Mesenchymal stem cell (in vitro differentiated cells and primary cell): ENCODE data around the gene ZNF185.

Experiments
- DNase-seq: peaks from one replicate; pipeline ENCODE4 v3.0.0-alpha.2; 2013
- H2AFZ ChIP-seq: one replicate; pipeline ENCODE4 v1.6.1; 2013; ENCODE audit warnings: low read depth, mild to moderate bottlenecking, control low read depth, inconsistent platforms, low read length, moderate library complexity
- H2AK5ac ChIP-seq: 2 replicates; pipeline ENCODE4 v1.6.1; 2013; ENCODE audit warnings: low read length, moderate library complexity, mild to moderate bottlenecking, inconsistent platforms; ENCODE audit not compliant: severe bottlenecking
- H2BK120ac ChIP-seq: one replicate; pipeline ENCODE4 v1.6.1; 2013; ENCODE audit warnings: low read depth, mild to moderate bottlenecking, inconsistent platforms, low read length, moderate library complexity
- H2BK12ac ChIP-seq, 2 experiments: one replicate each; pipeline ENCODE4 v1.6.1; 2013; ENCODE audit warnings: inconsistent platforms in 2 of 2, low read length in 2 of 2, mild to moderate bottlenecking in 2 of 2, moderate library complexity in 2 of 2, control low read depth in 1 of 2
- H2BK15ac ChIP-seq: one replicate; pipeline ENCODE4 v1.6.1; 2013; ENCODE audit warnings: mild to moderate bottlenecking, low read depth, inconsistent platforms; ENCODE audit not compliant: poor library complexity, severe bottlenecking
- H2BK5ac ChIP-seq: 2 replicates; pipeline ENCODE4 v1.6.1; 2013; ENCODE audit warnings: low read depth, mild to moderate bottlenecking, low read length, control low read depth, inconsistent platforms; ENCODE audit not compliant: poor library complexity, severe bottlenecking
- H3K14ac ChIP-seq, 2 experiments: one replicate each; pipeline ENCODE4 v1.6.1; 2013; ENCODE audit warnings: inconsistent platforms in 2 of 2, low read length in 2 of 2, control low read depth in 1 of 2, mild to moderate bottlenecking in 1 of 2, moderate library complexity in 1 of 2
- H3K18ac ChIP-seq, 2 experiments: one replicate each; pipeline ENCODE4 v1.6.1; 2013; ENCODE audit warnings: inconsistent platforms in 2 of 2, low read length in 2 of 2, control low read depth in 1 of 2, low read depth in 1 of 2, mild to moderate bottlenecking in 1 of 2
- H3K23ac ChIP-seq, 2 experiments: one replicate each; pipeline ENCODE4 v1.6.1; 2013; ENCODE audit warnings: inconsistent platforms in 2 of 2, low read length in 2 of 2, mild to moderate bottlenecking in 2 of 2, moderate library complexity in 2 of 2, control low read depth in 1 of 2
- H3K27ac ChIP-seq: 2 replicates; pipeline ENCODE4 v1.5.1; 2013; ENCODE audit warnings: mild to moderate bottlenecking, moderate library complexity, low read length, control low read depth, inconsistent platforms; ENCODE audit not compliant: poor library complexity, severe bottlenecking
- H3K27me3 ChIP-seq, 2 experiments: 2 replicates each; pipeline versions ENCODE4 v1.6.1 to v1.7.0; 2013; ENCODE audit warnings: low read length in 2 of 2, mild to moderate bottlenecking in 2 of 2, moderate library complexity in 2 of 2, control low read depth in 1 of 2, inconsistent platforms in 1 of 2; ENCODE audit not compliant: control insufficient read depth in 1 of 2, insufficient read depth in 1 of 2
- H3K36me3 ChIP-seq, 2 experiments: 2 replicates each; pipeline versions ENCODE4 v1.6.1 to v1.7.0; 2013; ENCODE audit warnings: low read length in 2 of 2, control low read depth in 1 of 2, inconsistent platforms in 1 of 2, low read depth in 1 of 2, mild to moderate bottlenecking in 1 of 2; ENCODE audit not compliant: insufficient read depth in 2 of 2, control insufficient read depth in 1 of 2
- H3K4ac ChIP-seq, 2 experiments: one replicate each; pipeline ENCODE4 v1.6.1; 2013; ENCODE audit warnings: inconsistent platforms in 2 of 2, low read length in 2 of 2, mild to moderate bottlenecking in 2 of 2, moderate library complexity in 2 of 2, control low read depth in 1 of 2, low read depth in 1 of 2
- H3K4me1 ChIP-seq: 2 replicates; pipeline ENCODE4 v1.6.1; 2013; ENCODE audit warnings: low read depth, low read length, control low read depth; ENCODE audit not compliant: control insufficient read depth, insufficient read depth
- H3K4me2 ChIP-seq: 2 replicates; pipeline ENCODE4 v1.6.1; 2013; ENCODE audit warnings: low read length, mild to moderate bottlenecking, inconsistent platforms; ENCODE audit not compliant: poor library complexity, severe bottlenecking
- H3K4me3 ChIP-seq, 2 experiments: 2 replicates each; pipeline versions ENCODE4 v1.5.1 to v1.7.0; 2013; ENCODE audit warnings: low read length in 2 of 2, mild to moderate bottlenecking in 2 of 2, control low read depth in 1 of 2, low read depth in 1 of 2; ENCODE audit not compliant: insufficient read depth in 1 of 2
- H3K79me1 ChIP-seq: replicated peaks from 2 replicates; pipeline ENCODE4 v1.6.1; 2013; ENCODE audit warnings: mild to moderate bottlenecking, control low read depth, low read length, inconsistent platforms; ENCODE audit not compliant: poor library complexity, severe bottlenecking
- H3K9ac ChIP-seq: 2 replicates; pipeline ENCODE4 v1.7.0; 2013; ENCODE audit warnings: mild to moderate bottlenecking, low read length, moderate library complexity
- H3K9me3 ChIP-seq: 2 replicates; pipeline ENCODE4 v1.7.0; 2013; ENCODE audit warnings: mild to moderate bottlenecking, low read length; ENCODE audit not compliant: control insufficient read depth
- H4K8ac ChIP-seq: one replicate; pipeline ENCODE4 v1.6.1; 2013; ENCODE audit warnings: inconsistent platforms, mild to moderate bottlenecking, low read length, moderate library complexity
- H4K91ac ChIP-seq: one replicate; pipeline ENCODE4 v1.6.1; 2013; ENCODE audit warnings: mild to moderate bottlenecking, low read length, inconsistent platforms
- WGBS: methylation state at CpG from one replicate; pipeline ENCODE4 v1.1.7; 2013; ENCODE audit warnings: mixed read lengths; 5-methylcytosine and 5-hydroxymethylcytosine counted together

ZNF185 gene

GRCh38 chrX:152913346-152913745 lies 15.5 kb downstream of the ZNF185 start:
- Histone ChIP-seq H3K4me1 (peaks cover 14% of the 10 kb centered on the region), H4K91ac (no peak overlapping the region), H4K8ac (no peak overlapping the region), H3K79me1 (peaks cover 2% of the 10 kb centered on the region), H3K9me3 (no peaks in the 10 kb centered on the region), H2AK5ac (no peak overlapping the region), H2BK120ac (no peak overlapping the region), H3K4me2 (no peak overlapping the region), H3K9ac (no peak overlapping the region), H3K23ac (no peak overlapping the region), H2BK5ac (no peak overlapping the region), H2BK12ac (no peak overlapping the region), H3K18ac (no peak overlapping the region), H3K14ac (no peak overlapping the region), H2BK15ac (no peak overlapping the region), H3K4ac (no peak overlapping the region), H3K36me3 (peaks cover 0 to 19% of the 10 kb centered on the region in 2 experiments), H3K4me3 (no peak overlapping the region), H3K27ac (no peak overlapping the region), H3K27me3 (peaks cover 0 to 34% of the 10 kb centered on the region in 2 experiments), H2AFZ (no peak overlapping the region)
- WGBS: 88% methylated on average over 9 of the region's 10 CpGs
- DNase-seq: no peak

- H3K79me1 ChIP-seq: peaks cover 2% of the 10 kb centered on the region
- 96% methylated on average over 6 of the region's 6 CpGs for WGBS
Observed at GRCh38 chrX:152913910-152914309, 16.0 kb downstream of the ZNF185 start.

GRCh38 chrX:152915541-152916241 lies 17.8 kb downstream of the ZNF185 start:
- no peak overlapping the region for H2AFZ ChIP-seq
- H4K8ac ChIP-seq: peak overlapping the region; percentile 64
- DNase-seq: peak; percentile 71
- H3K18ac ChIP-seq: peak overlapping the region; percentile 26 to 79
- no peak overlapping the region for H4K91ac ChIP-seq
- WGBS: 23% methylated on average over 11 of the region's 13 CpGs
- peaks cover 0 to 49% of the 10 kb centered on the region in 2 experiments for H3K27me3 ChIP-seq
- H3K79me1 ChIP-seq: no peaks in the 10 kb centered on the region
- H3K14ac ChIP-seq: no peak overlapping the region
- peaks cover 14% of the 10 kb centered on the region for H3K4me1 ChIP-seq
- H2BK5ac ChIP-seq: no peak overlapping the region
- no peak overlapping the region for H3K4me2 ChIP-seq
- peak overlapping the region; percentile 49 for H3K9ac ChIP-seq
- no peak overlapping the region for H2AK5ac ChIP-seq
- H3K36me3 ChIP-seq: peaks cover 0 to 36% of the 10 kb centered on the region in 2 experiments
- H3K23ac ChIP-seq: no peak overlapping the region
- no peak overlapping the region for H3K27ac ChIP-seq
- no peak overlapping the region for H2BK15ac ChIP-seq
- H2BK120ac ChIP-seq: no peak overlapping the region
- H3K4me3 ChIP-seq: no peak overlapping the region
- peak overlapping the region in 1 of 2 experiments; percentile 50 for H3K4ac ChIP-seq
- H2BK12ac ChIP-seq: peak overlapping the region in 1 of 2 experiments; percentile 57
- no peaks in the 10 kb centered on the region for H3K9me3 ChIP-seq

More at GRCh38 chrX:152913910-152914309, 16.0 kb downstream of the ZNF185 start:
- Histone ChIP-seq H3K27me3 (peaks cover 0 to 39% of the 10 kb centered on the region in 2 experiments), H2BK12ac (no peak overlapping the region), H3K4me1 (peaks cover 14% of the 10 kb centered on the region), H3K23ac (no peak overlapping the region), H4K91ac (no peak overlapping the region), H3K4ac (no peak overlapping the region), H2BK5ac (no peak overlapping the region), H2BK15ac (no peak overlapping the region), H3K9ac (no peak overlapping the region), H3K27ac (no peak overlapping the region), H3K36me3 (peaks cover 0 to 20% of the 10 kb centered on the region in 2 experiments), H4K8ac (no peak overlapping the region), H3K9me3 (no peaks in the 10 kb centered on the region), H2AK5ac (no peak overlapping the region), H3K4me3 (no peak overlapping the region), H3K18ac (no peak overlapping the region), H3K4me2 (no peak overlapping the region), H2AFZ (no peak overlapping the region), H2BK120ac (no peak overlapping the region), H3K14ac (no peak overlapping the region)
- no peak for DNase-seq

GRCh38 chrX:152917656-152918579 lies 20.1 kb downstream of the ZNF185 start:
- no peaks in the 10 kb centered on the region for H3K9me3 ChIP-seq
- no peak overlapping the region for H4K91ac ChIP-seq

More at GRCh38 chrX:152917656-152918579, 20.1 kb downstream of the ZNF185 start:
- Histone ChIP-seq H3K23ac (no peak overlapping the region), H2AFZ (no peak overlapping the region), H3K27me3 (peaks cover 0 to 46% of the 10 kb centered on the region in 2 experiments), H3K36me3 (peaks cover 0 to 45% of the 10 kb centered on the region in 2 experiments), H3K4me2 (no peak overlapping the region), H3K79me1 (no peaks in the 10 kb centered on the region), H2AK5ac (no peak overlapping the region), H3K9ac (no peak overlapping the region), H4K8ac (no peak overlapping the region), H2BK5ac (no peak overlapping the region), H3K14ac (no peak overlapping the region), H3K27ac (no peak overlapping the region), H3K4ac (no peak overlapping the region), H2BK15ac (no peak overlapping the region), H2BK120ac (no peak overlapping the region), H3K4me1 (peaks cover 14% of the 10 kb centered on the region), H3K4me3 (no peak overlapping the region), H3K18ac (no peak overlapping the region), H2BK12ac (no peak overlapping the region)
- WGBS: 82% methylated on average over 15 of the region's 21 CpGs
- no peak for DNase-seq
